Stomach (tissue), 4 donors: ENCODE measurements around the gene ADAM8.

Experiments used
- CTCF ChIP-seq, 7 experiments: fragments of 450-650 bp in 4 of 7; fragments of 200-600 bp in 3 of 7; sonication (generic) in 3 of 7; IDR thresholded peaks; one replicate each; pipeline ENCODE4 v1.5.1; 2016 to 2019; ENCODE audit warnings: antibody characterized with exemption in 7 of 7, control low read depth in 2 of 7, mild to moderate bottlenecking in 1 of 7
- POLR2A ChIP-seq, 4 donors: fragments of 450-650 bp; IDR thresholded peaks; one replicate each; pipeline ENCODE4 v1.6.1; 2016; ENCODE audit warnings: antibody characterized with exemption in 4 of 4, control low read depth in 2 of 4, mild to moderate bottlenecking in 1 of 4, moderate library complexity in 1 of 4
- POLR2AphosphoS5 ChIP-seq, 3 donors: sonication (generic); formaldehyde crosslinking; IDR thresholded peaks; one replicate each; pipeline ENCODE4 v1.6.1; 2016; ENCODE audit warnings: antibody characterized with exemption in 3 of 3

- TF ChIP-seq POLR2AphosphoS5 (IDR thresholded peaks at IDR 0.05): no peak
- no peak for TF ChIP-seq CTCF (IDR thresholded peaks at IDR 0.05)
- no peak for TF ChIP-seq POLR2A (IDR thresholded peaks at IDR 0.05)
These were observed 7.3 kb downstream of the ADAM8 start for GRCh38 chr10:133269367-133269766.
